ENCODE measurements around the gene PLXND1.

Gene PLXND1

GRCh38 chr3:129571605-129572547 lies 34.6 kb downstream of the PLXND1 start:
- H3K27ac ChIP-seq: no peak overlapping the region

GRCh38 chr3:129569856-129570255 lies 36.6 kb downstream of the PLXND1 start:
- no peak overlapping the region for H3K27ac ChIP-seq
- no peak for TF ChIP-seq CTCF (conservative IDR thresholded peaks at IDR 0.05)

More at GRCh38 chr3:129571605-129572547, 34.6 kb downstream of the PLXND1 start:
- TF ChIP-seq CTCF (conservative IDR thresholded peaks at IDR 0.05): no peak

DNA sequence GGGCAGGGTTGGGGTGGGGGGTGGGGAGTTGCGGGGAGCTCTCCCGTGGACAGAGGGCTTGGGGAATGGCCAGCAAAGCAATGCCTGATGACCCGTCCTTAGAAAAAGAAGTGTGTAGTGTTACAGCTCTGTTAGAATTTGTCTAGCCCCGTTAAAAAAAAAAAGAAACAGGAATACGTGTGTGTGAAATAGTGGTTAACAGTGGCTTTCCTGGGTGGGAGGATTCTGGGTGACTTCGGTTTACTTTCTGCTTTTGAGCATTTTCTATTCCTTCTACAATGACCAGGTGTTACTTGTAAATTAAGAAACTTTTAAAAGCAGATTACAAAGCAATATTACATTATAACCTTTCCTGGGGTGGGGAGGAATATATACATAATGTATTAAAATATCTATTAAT lies 38.5 kb downstream of the PLXND1 start:
- TF ChIP-seq CTCF (conservative IDR thresholded peaks at IDR 0.05): no peak
- no peak overlapping the region for H3K27ac ChIP-seq

GRCh38 chr3:129567176-129567705 lies 39.2 kb downstream of the PLXND1 start:
- TF ChIP-seq CTCF (conservative IDR thresholded peaks at IDR 0.05): no peak
- no peak overlapping the region for H3K27ac ChIP-seq

DNA sequence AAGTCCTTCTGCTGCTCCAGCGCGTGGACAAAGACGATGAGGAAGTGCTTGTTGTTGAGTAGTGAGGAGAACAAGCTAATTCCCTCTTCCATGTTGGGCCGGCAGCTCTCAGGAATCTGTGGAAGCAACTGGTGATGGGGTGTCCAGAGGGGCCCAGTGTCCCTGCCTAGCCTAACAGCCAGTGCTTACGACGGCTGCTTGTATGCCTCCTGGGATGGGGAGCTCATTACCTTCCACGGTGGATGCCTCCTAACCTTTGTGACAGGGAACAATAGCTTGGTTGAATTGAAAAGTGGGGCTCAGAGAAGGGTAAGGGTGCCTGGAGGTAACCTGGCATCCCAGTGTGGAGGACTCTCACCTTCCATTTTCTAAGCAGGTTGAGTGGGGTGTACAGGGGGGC lies 40.6 kb downstream of the PLXND1 start:
- no peak for TF ChIP-seq CTCF (conservative IDR thresholded peaks at IDR 0.05)
- no peak overlapping the region for H3K27ac ChIP-seq

GRCh38 chr3:129564981-129565644 lies 41.4 kb downstream of the PLXND1 start:
- TF ChIP-seq CTCF (conservative IDR thresholded peaks at IDR 0.05): no peak
- H3K27ac ChIP-seq: no peak overlapping the region

GRCh38 chr3:129563850-129564535 lies 42.5 kb downstream of the PLXND1 start:
- no peak for TF ChIP-seq CTCF (conservative IDR thresholded peaks at IDR 0.05)
- H3K27ac ChIP-seq: no peak overlapping the region

All from VCaP (cell line).